IMR-90 (cell line): Measurements from ENCODE around the gene TOMM20L. TPM values are rescaled to one million over a fixed set of nuclear protein-coding genes. Genes with fewer than 3 reads are reported as not detected.

Experiments used
- ATAC-seq: fragments of 200-7000 bp; cut with Tn5 transposase; 2 replicates; pipeline ENCODE4 v1.9.1; 2020; ENCODE audit warnings: low read depth, mild to moderate bottlenecking, moderate library complexity
- BruUV-seq: library from RNA; stranded (reverse); fragments of 400-500 nt; replicated peaks from 2 replicates; lab custom pipeline; 2021; lab: Mats Ljungman, UMichigan
- CTCF ChIA-PET: fragments of 300-600 bp; formaldehyde crosslinking; extraction: SDS; loops from one replicate; lab custom pipeline; 2021; ENCODE audit warnings: antibody characterized with exemption; lab: Yijun Ruan, JAX
- POLR2A ChIA-PET: fragments of 300-600 bp; sonication (Branson Sonifier 250); formaldehyde crosslinking; loops from one replicate; lab custom pipeline; 2022; ENCODE audit warnings: antibody characterized with exemption; ENCODE audit not compliant: unreplicated experiment; lab: Charles Lee
- DNase-seq: peaks from one replicate; pipeline ENCODE4 v3.0.0; 2013
- H2AFZ ChIP-seq: replicated peaks from 2 replicates; pipeline ENCODE3; 2013; ENCODE audit warnings: low read length, mild to moderate bottlenecking; ENCODE audit not compliant: poor library complexity
- H2AK5ac ChIP-seq: 2 replicates; pipeline ENCODE4 v1.6.1; 2013; ENCODE audit warnings: low read depth, low read length, inconsistent platforms
- H2AK9ac ChIP-seq: replicated peaks from 2 replicates; pipeline ENCODE3; 2013; ENCODE audit warnings: mild to moderate bottlenecking, low read depth, low read length, moderate library complexity; ENCODE audit not compliant: poor library complexity
- H2BK120ac ChIP-seq: 2 replicates; pipeline ENCODE4 v1.6.1; 2013; ENCODE audit warnings: low read depth, low read length, inconsistent platforms
- H2BK15ac ChIP-seq: 3 replicates; pipeline ENCODE4 v1.6.1; 2013; ENCODE audit warnings: low read depth, low read length, inconsistent platforms
- H2BK20ac ChIP-seq: 2 replicates; pipeline ENCODE4 v1.6.1; 2013; ENCODE audit warnings: low read depth, mild to moderate bottlenecking, inconsistent platforms, low read length, moderate library complexity
- H2BK5ac ChIP-seq: 2 replicates; pipeline ENCODE4 v1.6.1; 2013; ENCODE audit warnings: mild to moderate bottlenecking, low read depth, low read length, inconsistent platforms; ENCODE audit not compliant: poor library complexity, severe bottlenecking
- H3K14ac ChIP-seq: replicated peaks from 2 replicates; pipeline ENCODE4 v1.6.1; 2013; ENCODE audit warnings: low read depth, low read length, inconsistent platforms
- H3K18ac ChIP-seq: 2 replicates; pipeline ENCODE4 v1.6.1; 2013; ENCODE audit warnings: low read depth, low read length, control low read depth
- H3K23ac ChIP-seq: 2 replicates; pipeline ENCODE4 v1.6.1; 2013; ENCODE audit warnings: low read depth, low read length, inconsistent platforms
- H3K27ac ChIP-seq: 2 replicates; pipeline ENCODE4 v1.5.1; 2013; ENCODE audit warnings: mild to moderate bottlenecking, control low read depth, low read length; ENCODE audit not compliant: insufficient read depth
- H3K27me3 ChIP-seq: 2 replicates; pipeline ENCODE4 v1.6.1; 2013; ENCODE audit warnings: low read length; ENCODE audit not compliant: control insufficient read depth, insufficient read depth
- H3K36me3 ChIP-seq: 2 replicates; pipeline ENCODE4 v1.6.1; 2013; ENCODE audit warnings: low read length, mixed read lengths; ENCODE audit not compliant: control insufficient read depth, insufficient read depth
- H3K4ac ChIP-seq: 2 replicates; pipeline ENCODE4 v1.6.1; 2013; ENCODE audit warnings: low read depth, low read length, inconsistent platforms
- H3K4me1 ChIP-seq: 2 replicates; pipeline ENCODE4 v1.6.1; 2013; ENCODE audit warnings: low read length, mixed read lengths; ENCODE audit not compliant: control insufficient read depth, insufficient read depth
- H3K4me2 ChIP-seq: 2 replicates; pipeline ENCODE4 v1.6.1; 2013; ENCODE audit warnings: low read depth, mild to moderate bottlenecking, control low read depth, low read length, moderate library complexity
- H3K4me3 ChIP-seq: 2 replicates; pipeline ENCODE4 v1.5.1; 2013; ENCODE audit warnings: low read depth, mild to moderate bottlenecking, control low read depth, low read length, moderate library complexity; ENCODE audit not compliant: insufficient read depth
- H3K56ac ChIP-seq: 2 replicates; pipeline ENCODE4 v1.6.1; 2013; ENCODE audit warnings: low read length, inconsistent platforms; ENCODE audit not compliant: insufficient read depth; ENCODE audit errors: extremely low read depth
- H3K79me1 ChIP-seq, 2 experiments: 2 replicates each; pipeline ENCODE4 v1.6.1; 2013; ENCODE audit warnings: low read length in 2 of 2, inconsistent platforms in 1 of 2, low read depth in 1 of 2
- H3K9ac ChIP-seq: 2 replicates; pipeline ENCODE4 v1.6.1; 2013; ENCODE audit warnings: low read depth, low read length, control low read depth
- H3K9me1 ChIP-seq: 2 replicates; pipeline ENCODE4 v1.6.1; 2013; ENCODE audit warnings: low read length, inconsistent platforms; ENCODE audit not compliant: insufficient read depth
- H3K9me3 ChIP-seq: 2 replicates; pipeline ENCODE4 v1.6.1; 2013; ENCODE audit warnings: low read length; ENCODE audit not compliant: control insufficient read depth, insufficient read depth
- H4K20me1 ChIP-seq: 2 replicates; pipeline ENCODE4 v1.6.1; 2013; ENCODE audit warnings: low read length, inconsistent platforms; ENCODE audit not compliant: insufficient read depth
- H4K5ac ChIP-seq: 2 replicates; pipeline ENCODE4 v1.6.1; 2013; ENCODE audit warnings: mild to moderate bottlenecking, low read depth, low read length, control low read depth
- H4K8ac ChIP-seq, 2 experiments: 2 replicates each; pipeline ENCODE4 v1.6.1; 2013; ENCODE audit warnings: low read depth in 2 of 2, low read length in 2 of 2, control low read depth in 1 of 2, inconsistent platforms in 1 of 2
- H4K91ac ChIP-seq: 2 replicates; pipeline ENCODE4 v1.6.1; 2013; ENCODE audit warnings: low read depth, low read length, inconsistent platforms; ENCODE audit not compliant: insufficient read depth
- BHLHE40 ChIP-seq: fragments of 150-350 bp; IDR thresholded peaks from 2 replicates; pipeline ENCODE4 v1.6.1; 2016; ENCODE audit warnings: mild to moderate bottlenecking, low read depth, low read length
- CHD1 ChIP-seq: IDR thresholded peaks from 2 replicates; pipeline ENCODE4 v1.6.1; 2012; ENCODE audit warnings: low read depth, low read length, improper control_type of control experiment
- CTCF ChIP-seq: conservative IDR thresholded peaks from 2 replicates; pipeline ENCODE4 v1.5.1; 2012; ENCODE audit warnings: mild to moderate bottlenecking, low read depth, low read length, improper control_type of control experiment
- ELK1 ChIP-seq: fragments of 150-350 bp; IDR thresholded peaks from 2 replicates; pipeline ENCODE4 v1.6.1; 2016; ENCODE audit warnings: low read depth, mild to moderate bottlenecking, low read length, moderate library complexity, borderline replicate concordance
- FOS ChIP-seq: fragments of 150-350 bp; IDR thresholded peaks from 2 replicates; pipeline ENCODE4 v1.6.1; 2016; ENCODE audit warnings: low read depth, low read length
- MAZ ChIP-seq: IDR thresholded peaks from 2 replicates; pipeline ENCODE4 v1.6.1; 2012; ENCODE audit warnings: low read depth, mild to moderate bottlenecking, low read length, improper control_type of control experiment, moderate library complexity, borderline replicate concordance
- NFE2L2 ChIP-seq: fragments of 150-350 bp; IDR thresholded peaks from 2 replicates; pipeline ENCODE4 v1.6.1; 2016; ENCODE audit warnings: low read depth, mild to moderate bottlenecking, low read length
- RAD21 ChIP-seq: IDR thresholded peaks from 2 replicates; pipeline ENCODE4 v1.6.1; 2012; ENCODE audit warnings: low read length, improper control_type of control experiment
- RCOR1 ChIP-seq: IDR thresholded peaks from 2 replicates; pipeline ENCODE4 v1.6.1; 2012; ENCODE audit warnings: mild to moderate bottlenecking, low read length, improper control_type of control experiment; ENCODE audit not compliant: insufficient replicate concordance
- RFX5 ChIP-seq: IDR thresholded peaks from 2 replicates; pipeline ENCODE4 v1.8.0; 2012; ENCODE audit warnings: low read depth, mild to moderate bottlenecking, low read length, moderate library complexity
- SMC3 ChIP-seq: fragments of 150-350 bp; IDR thresholded peaks from 2 replicates; pipeline ENCODE4 v1.6.1; 2016; ENCODE audit warnings: low read depth, mild to moderate bottlenecking, antibody characterized with exemption, low read length, moderate library complexity
- USF2 ChIP-seq: fragments of 150-350 bp; IDR thresholded peaks from 2 replicates; pipeline ENCODE4 v1.6.1; 2017; ENCODE audit warnings: mild to moderate bottlenecking, antibody characterized with exemption, low read length, low read depth
- dilution Hi-C: fragments of 300-500 bp; cut with HindIII; formaldehyde crosslinking; loops from one replicate; pipeline ENCODE4 v1.14.3; 2018; ENCODE audit warnings: low sequenced_read_pairs; ENCODE audit not compliant: unreplicated experiment
- in situ Hi-C: fragments of 300-500 bp; cut with MboI; formaldehyde crosslinking; loops from 3 replicates; pipeline ENCODE4 v1.14.3; 2019; ENCODE audit warnings: low sequenced_read_pairs, inconsistent platforms, mixed read lengths
- intact Hi-C: fragments of 100-400 bp; cut with micrococcal nuclease; formaldehyde crosslinking; loops from 2 replicates; pipeline ENCODE4 v1.10.0; 2022
- polyA plus RNA-seq, 3 experiments: library from polyadenylated mRNA; depleted of rRNA; stranded (reverse); fragments of >200 nt; gene quantifications; 2 replicates each; pipeline ENCODE4 v1.2.3, GENCODE V29; 2012; ENCODE audit warnings: low replicate concordance in 1 of 3
- total RNA-seq: library from RNA; depleted of rRNA; stranded (reverse); fragments of >200 nt; gene quantifications from 2 replicates; pipeline ENCODE4 v1.2.3, GENCODE V29; 2012

TOMM20L gene
- total and polyA plus RNA-seq, 2 of the 4 experiments (the other 2 are of a cell fraction), result not detected

- intact Hi-C loops (loop anchor here (10.0 kb wide), 1 partner anchor 294 kb away; no protein-coding TSS in a partner anchor), dilution Hi-C loops (no loop called here), in situ Hi-C loops (loop anchor here (25.0 kb wide), 1 partner anchor 286 kb away; no protein-coding TSS in a partner anchor)
- TF ChIP-seq FOS (no peak), ELK1 (no peak), USF2 (no peak), RCOR1 (no peak), MAZ (no peak), RFX5 (no peak), NFE2L2 (no peak), CHD1 (no peak), SMC3 (no peak), BHLHE40 (no peak), CTCF (no peak), RAD21 (no peak)
- H3K4ac ChIP-seq, result no peak overlapping the region
- H3K18ac ChIP-seq, result no peak overlapping the region
- H3K4me1 ChIP-seq, result peaks cover 2% of the 10 kb centered on the region; the same call in 1 of the 2 replicates
- H2AK9ac ChIP-seq, result no peak overlapping the region
- H2BK5ac ChIP-seq, result no peak overlapping the region
- no peaks in the 10 kb centered on the region for H3K36me3 ChIP-seq
- no peak overlapping the region for H2AK5ac ChIP-seq
- H3K9ac ChIP-seq, result no peak overlapping the region
- H2BK15ac ChIP-seq, result no peak overlapping the region
- H4K5ac ChIP-seq, result no peak overlapping the region
- no peak overlapping the region for H2BK20ac ChIP-seq
- H3K9me1 ChIP-seq, result peaks cover 6% of the 10 kb centered on the region; the same call in 1 of the 2 replicates
- no peak overlapping the region for H3K4me3 ChIP-seq
- CTCF ChIA-PET, result no interaction called here
- ATAC-seq (no peak), DNase-seq (no peak)
- H3K9me3 ChIP-seq, result no peaks in the 10 kb centered on the region
- H4K20me1 ChIP-seq, result no peaks in the 10 kb centered on the region
- H3K4me2 ChIP-seq, result no peak overlapping the region
- no peak overlapping the region for H3K14ac ChIP-seq
- no peaks in the 10 kb centered on the region for H3K79me1 ChIP-seq
- H2AFZ ChIP-seq, result no peak overlapping the region
- no peaks in the 10 kb centered on the region for H3K27me3 ChIP-seq
- H4K91ac ChIP-seq, result no peak overlapping the region
- POLR2A ChIA-PET, result no interaction called here
- H3K56ac ChIP-seq, result no peak overlapping the region
- no TSS peak for BruUV-seq
- H3K23ac ChIP-seq, result no peak overlapping the region
- H2BK120ac ChIP-seq, result no peak overlapping the region
- H4K8ac ChIP-seq, result no peak overlapping the region
- H3K27ac ChIP-seq, result no peak overlapping the region
These were observed 2.8 kb downstream of the TOMM20L start for GRCh38 chr14:58398495-58398894.
